ENCODE results near the gene BCL10. TPM values are rescaled to one million over a fixed set of nuclear protein-coding genes. Genes with fewer than 3 reads are reported as not detected.

The BCL10 gene
- total RNA-seq, 2 donors from 2014 or later, result 80.7 to 167 TPM

- no peaks in the 10 kb centered on the region for H3K36me3 ChIP-seq
- H3K4me1 ChIP-seq, result peaks cover 6% of the 10 kb centered on the region
- H3K27me3 ChIP-seq, result no peaks in the 10 kb centered on the region
- DNase-seq, result no peak
- TF ChIP-seq, protein P1, sequence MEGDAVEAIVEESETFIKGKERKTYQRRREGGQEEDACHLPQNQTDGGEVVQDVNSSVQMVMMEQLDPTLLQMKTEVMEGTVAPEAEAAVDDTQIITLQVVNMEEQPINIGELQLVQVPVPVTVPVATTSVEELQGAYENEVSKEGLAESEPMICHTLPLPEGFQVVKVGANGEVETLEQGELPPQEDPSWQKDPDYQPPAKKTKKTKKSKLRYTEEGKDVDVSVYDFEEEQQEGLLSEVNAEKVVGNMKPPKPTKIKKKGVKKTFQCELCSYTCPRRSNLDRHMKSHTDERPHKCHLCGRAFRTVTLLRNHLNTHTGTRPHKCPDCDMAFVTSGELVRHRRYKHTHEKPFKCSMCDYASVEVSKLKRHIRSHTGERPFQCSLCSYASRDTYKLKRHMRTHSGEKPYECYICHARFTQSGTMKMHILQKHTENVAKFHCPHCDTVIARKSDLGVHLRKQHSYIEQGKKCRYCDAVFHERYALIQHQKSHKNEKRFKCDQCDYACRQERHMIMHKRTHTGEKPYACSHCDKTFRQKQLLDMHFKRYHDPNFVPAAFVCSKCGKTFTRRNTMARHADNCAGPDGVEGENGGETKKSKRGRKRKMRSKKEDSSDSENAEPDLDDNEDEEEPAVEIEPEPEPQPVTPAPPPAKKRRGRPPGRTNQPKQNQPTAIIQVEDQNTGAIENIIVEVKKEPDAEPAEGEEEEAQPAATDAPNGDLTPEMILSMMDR (IDR thresholded peaks at IDR 0.05), result no peak
- intact Hi-C loops (cut with DNase I), result no loop called here
- H3K27ac ChIP-seq, result no peak overlapping the region
- H3K4me3 ChIP-seq, result no peak overlapping the region
- no peak overlapping the region for H3K9ac ChIP-seq (ENCODE audit: low read depth in 2 of 2, low read length in 2 of 2)
- H3K9me3 ChIP-seq, result no peaks in the 10 kb centered on the region
Observed at GRCh38 chr1:85220756-85221201, 55.7 kb downstream of the BCL10 start.

GRCh38 chr1:85219853-85220610, 56.4 kb downstream of the BCL10 start:
- DNase-seq, result no peak
- Histone ChIP-seq H3K9me3 (no peaks in the 10 kb centered on the region), H3K9ac (ENCODE audit: low read depth in 2 of 2, low read length in 2 of 2) (no peak overlapping the region), H3K4me1 (peaks cover 6% of the 10 kb centered on the region), H3K4me3 (no peak overlapping the region), H3K36me3 (no peaks in the 10 kb centered on the region), H3K27ac (no peak overlapping the region), H3K27me3 (no peaks in the 10 kb centered on the region)
- intact Hi-C loops (cut with DNase I), result no loop called here
- TF ChIP-seq, protein P1 (IDR thresholded peaks at IDR 0.05), result no peak

- Histone ChIP-seq H3K4me3 (no peak overlapping the region), H3K36me3 (no peaks in the 10 kb centered on the region), H3K27ac (no peak overlapping the region), H3K9ac (ENCODE audit: low read depth in 2 of 2, low read length in 2 of 2) (no peak overlapping the region), H3K4me1 (no peaks in the 10 kb centered on the region), H3K9me3 (no peaks in the 10 kb centered on the region), H3K27me3 (no peaks in the 10 kb centered on the region)
- TF ChIP-seq, protein P1 (IDR thresholded peaks at IDR 0.05), result no peak
- intact Hi-C loops (cut with DNase I), result no loop called here
- no peak for DNase-seq
Observed at GRCh38 chr1:85216697-85217096, 59.7 kb downstream of the BCL10 start.

Other genes with a start within 250 kb of the BCL10 start
- gene MCOLN3, start 228.1 kb downstream of the BCL10 start, total RNA-seq, result 1 to 10 TPM in 1 of 2 donors, under 1 TPM in 1; 0.98 to 1.1 TPM
- gene SYDE2, start 75.6 kb downstream of the BCL10 start, total RNA-seq, result 10 to 100 TPM in 1 of 2 donors, 1 to 10 TPM in 1; 6.5 to 14.6 TPM
- gene C1orf52, start 17.0 kb downstream of the BCL10 start, total RNA-seq, result 10 to 100 TPM; 11.3 to 19.9 TPM
- gene DDAH1, start 188.5 kb upstream of the BCL10 start, total RNA-seq, result 100 to 1,000 TPM; 130 to 144 TPM

Data from colonic mucosa (tissue), 4 donors.